GM12878 (cell line): ENCODE data around the gene NDE1. TPM values are rescaled to one million over a fixed set of nuclear protein-coding genes. Genes with fewer than 3 reads are reported as not detected.
A peak's percentile ranks its signal among the peaks of the same experiment; 100 is the strongest.

Experiments used
- CTCF ChIP-seq, 3 experiments: IDR thresholded peaks in 2 of 3; conservative IDR thresholded peaks in 1 of 3; 2 replicates each; pipeline ENCODE4 v1.5.1; 2011; ENCODE audit warnings: low read depth in 3 of 3, low read length in 3 of 3, mild to moderate bottlenecking in 3 of 3, control low read depth in 2 of 3, moderate library complexity in 2 of 3, inconsistent platforms in 1 of 3, mixed read lengths in 1 of 3; ENCODE audit not compliant: control insufficient read depth in 2 of 3, insufficient read depth in 1 of 3; ENCODE audit errors: extremely low read depth in 1 of 3
- PKNOX1 ChIP-seq: fragments of 450-650 bp; IDR thresholded peaks from 2 replicates; pipeline ENCODE4 v1.6.1; 2016; ENCODE audit warnings: mild to moderate bottlenecking
- SRF ChIP-seq, 2 experiments: IDR thresholded peaks; 2 replicates each; pipeline ENCODE4 v1.6.1; 2011; ENCODE audit warnings: low read depth in 2 of 2, low read length in 2 of 2, mild to moderate bottlenecking in 1 of 2, moderate library complexity in 1 of 2
- ZBTB40 ChIP-seq: fragments of 450-650 bp; IDR thresholded peaks from 2 replicates; pipeline ENCODE4 v1.6.1; 2016; ENCODE audit warnings: mild to moderate bottlenecking, moderate library complexity, borderline replicate concordance
- ZNF384 ChIP-seq: IDR thresholded peaks from 2 replicates; pipeline ENCODE4 v1.6.1; 2012; ENCODE audit warnings: low read depth, mild to moderate bottlenecking, low read length, improper control_type of control experiment, borderline replicate concordance
- polyA plus RNA-seq, 11 experiments: library from polyadenylated mRNA; depleted of rRNA in 4 of 11; unstranded in 6 of 11; stranded (reverse) in 5 of 11; fragments of >200 nt; fragmentation: Nextera tagmentation in 4 of 11; fragmentation: Illumina TruSeq in 1 of 11; extraction: Ambion mirVana in 4 of 11; extraction: Trizol in 1 of 11; gene quantifications; 1 replicate in 1 of 11; 2 replicates in 10 of 11; pipeline versions ENCODE4 v1.2.1 to v1.2.3, GENCODE V29; 2011 to 2016; ENCODE audit warnings: inconsistent platforms in 2 of 11, missing spikeins in 2 of 11, low read depth in 1 of 11
- total RNA-seq, 4 experiments: library from RNA; depleted of rRNA in 3 of 4; stranded (reverse); fragments of >200 nt in 3 of 4; fragmentation: Illumina TruSeq in 1 of 4; extraction: Trizol in 1 of 4; gene quantifications; 2 replicates each; pipeline versions ENCODE4 v1.2.1 to v1.2.3, GENCODE V29; 2013 to 2021
- TF ChIP-seq, protein P1 (sequence below): fragments of 450-650 bp; IDR thresholded peaks from 2 replicates; pipeline ENCODE4 v1.6.1; 2017; ENCODE audit warnings: mild to moderate bottlenecking

The NDE1 gene
- total and polyA plus RNA-seq, 10 of the 15 experiments (the other 5 are each of a cell fraction or from before 2014, with no cell fraction given), result 5.7 to 148 (median 87.8) TPM

DNA sequence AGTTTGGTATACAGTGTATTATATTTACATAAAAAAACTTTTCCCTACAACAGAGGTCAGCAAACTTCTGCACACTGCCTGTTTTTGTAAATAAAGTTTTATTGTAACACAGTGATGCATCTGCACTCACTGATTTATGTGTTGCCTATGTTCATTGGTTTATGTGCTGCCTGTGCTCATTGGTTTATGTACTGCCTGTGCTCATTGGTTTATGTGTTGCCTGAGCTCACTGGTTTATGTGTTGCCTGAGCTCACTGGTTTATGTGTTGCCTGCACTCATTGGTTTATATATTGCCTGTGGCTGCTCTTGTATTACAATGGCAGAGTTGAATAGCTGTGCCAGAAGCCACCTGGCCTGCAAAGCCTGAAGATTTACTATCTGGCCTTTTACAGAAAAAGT lies 125.2 kb downstream of the NDE1 start (continued):
- TF ChIP-seq CTCF (IDR thresholded peaks at IDR 0.05 in 2 of 3, conservative IDR thresholded peaks at IDR 0.05 in 1 of 3; ENCODE audit: control insufficient read depth in 2 of 3, extremely low read depth in 1 of 3, insufficient read depth in 1 of 3, low read depth in 3 of 3, low read length in 3 of 3) (no peak), ZNF384 (no peak), ZBTB40 (peak; percentile 79), PKNOX1 (no peak), SRF (IDR thresholded peaks at IDR 0.05; ENCODE audit: low read depth in 2 of 2, low read length in 2 of 2) (no peak)
- TF ChIP-seq, protein P1, sequence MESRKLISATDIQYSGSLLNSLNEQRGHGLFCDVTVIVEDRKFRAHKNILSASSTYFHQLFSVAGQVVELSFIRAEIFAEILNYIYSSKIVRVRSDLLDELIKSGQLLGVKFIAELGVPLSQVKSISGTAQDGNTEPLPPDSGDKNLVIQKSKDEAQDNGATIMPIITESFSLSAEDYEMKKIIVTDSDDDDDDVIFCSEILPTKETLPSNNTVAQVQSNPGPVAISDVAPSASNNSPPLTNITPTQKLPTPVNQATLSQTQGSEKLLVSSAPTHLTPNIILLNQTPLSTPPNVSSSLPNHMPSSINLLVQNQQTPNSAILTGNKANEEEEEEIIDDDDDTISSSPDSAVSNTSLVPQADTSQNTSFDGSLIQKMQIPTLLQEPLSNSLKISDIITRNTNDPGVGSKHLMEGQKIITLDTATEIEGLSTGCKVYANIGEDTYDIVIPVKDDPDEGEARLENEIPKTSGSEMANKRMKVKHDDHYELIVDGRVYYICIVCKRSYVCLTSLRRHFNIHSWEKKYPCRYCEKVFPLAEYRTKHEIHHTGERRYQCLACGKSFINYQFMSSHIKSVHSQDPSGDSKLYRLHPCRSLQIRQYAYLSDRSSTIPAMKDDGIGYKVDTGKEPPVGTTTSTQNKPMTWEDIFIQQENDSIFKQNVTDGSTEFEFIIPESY, result no peak
